Amniotic epithelial cell (primary cell): ENCODE measurements around the gene PBX3.

ENCODE experiments used
- DNase-seq: peaks from one replicate; pipeline ENCODE4 v3.0.0-alpha.2; 2010; ENCODE audit warnings: low read depth

PBX3 gene

GRCh38 chr9:125950880-125951471 lies 203.8 kb downstream of the PBX3 start:
- no peak for DNase-seq

GRCh38 chr9:125953314-125954019 lies 206.3 kb downstream of the PBX3 start:
- no peak for DNase-seq

GRCh38 chr9:125956102-125956501 lies 208.9 kb downstream of the PBX3 start:
- no peak for DNase-seq

- no peak for DNase-seq
Observed at GRCh38 chr9:125959315-125959714, 212.1 kb downstream of the PBX3 start.

GRCh38 chr9:125959951-125960619 lies 212.9 kb downstream of the PBX3 start:
- DNase-seq: no peak

GRCh38 chr9:125960626-125961025 lies 213.5 kb downstream of the PBX3 start:
- DNase-seq: no peak

GRCh38 chr9:125961072-125961471 lies 213.9 kb downstream of the PBX3 start:
- DNase-seq: no peak

GRCh38 chr9:125963932-125964331 lies 216.8 kb downstream of the PBX3 start:
- DNase-seq: peak; percentile 65

GRCh38 chr9:125964702-125965225 lies 217.6 kb downstream of the PBX3 start:
- DNase-seq: no peak

- no peak for DNase-seq
Observed at GRCh38 chr9:125965477-125965876, 218.3 kb downstream of the PBX3 start.

GRCh38 chr9:125966466-125966865 lies 219.3 kb downstream of the PBX3 start:
- no peak for DNase-seq

GRCh38 chr9:125966959-125967711 lies 220.0 kb downstream of the PBX3 start:
- DNase-seq: no peak

- no peak for DNase-seq
Observed at GRCh38 chr9:125968714-125969374, 221.7 kb downstream of the PBX3 start.

GRCh38 chr9:125969462-125969861 lies 222.3 kb downstream of the PBX3 start:
- no peak for DNase-seq

- DNase-seq: no peak
Observed at GRCh38 chr9:125969868-125970267, 222.7 kb downstream of the PBX3 start.

GRCh38 chr9:125970340-125970739 lies 223.2 kb downstream of the PBX3 start:
- no peak for DNase-seq

- DNase-seq: no peak
Observed at GRCh38 chr9:125971050-125971449, 223.9 kb downstream of the PBX3 start.

GRCh38 chr9:125972012-125972729 lies 225.0 kb downstream of the PBX3 start:
- no peak for DNase-seq

- DNase-seq: no peak
Observed at GRCh38 chr9:125973547-125973946, 226.4 kb downstream of the PBX3 start.

- no peak for DNase-seq
Observed at GRCh38 chr9:125974705-125975104, 227.5 kb downstream of the PBX3 start.

- DNase-seq: no peak
Observed at GRCh38 chr9:125977223-125977622, 230.1 kb downstream of the PBX3 start.
